Panc1 (cell line): ENCODE results near the gene CEP41. TPM values are rescaled to one million over a fixed set of nuclear protein-coding genes. Genes with fewer than 3 reads are reported as not detected.
"Not testable (repeated sequence)": the region's sequence is repeated elsewhere in the genome, so short reads cannot be mapped to it uniquely, and the experiment has no call there.

ENCODE experiments used
- ATAC-seq: fragments of 200-7000 bp; cut with Tn5 transposase; 2 replicates; pipeline ENCODE4 v1.9.1; 2020; ENCODE audit warnings: mild to moderate bottlenecking, moderate library complexity
- BruUV-seq: library from RNA; stranded (reverse); fragments of 400-500 nt; replicated peaks from 2 replicates; lab custom pipeline; 2021; lab: Mats Ljungman, UMichigan
- CTCF ChIA-PET: fragments of 300-600 bp; sonication (Branson Sonifier 250); formaldehyde crosslinking; loops from one replicate; lab custom pipeline; 2022; ENCODE audit warnings: antibody characterized with exemption; lab: Charles Lee
- POLR2A ChIA-PET: fragments of 300-600 bp; sonication (Branson Sonifier 250); formaldehyde crosslinking; loops from one replicate; lab custom pipeline; 2022; ENCODE audit warnings: antibody characterized with exemption; lab: Charles Lee
- DNase-seq: peaks from one replicate; pipeline ENCODE4 v3.0.0-alpha.2; 2010; ENCODE audit warnings: low read depth, low spot score
- H3K27ac ChIP-seq: 2 replicates; pipeline ENCODE4 v1.5.1; 2011; ENCODE audit warnings: mild to moderate bottlenecking, low read length, inconsistent platforms
- H3K27me3 ChIP-seq: fragments of 200-500 bp; sonication (Bioruptor generic); 2 replicates; pipeline ENCODE4 v1.6.0; 2014; ENCODE audit warnings: low read length, inconsistent platforms; ENCODE audit not compliant: control insufficient read depth, insufficient read depth
- H3K36me3 ChIP-seq: fragments of 200-500 bp; sonication (Bioruptor generic); 2 replicates; pipeline ENCODE4 v1.5.1; 2014; ENCODE audit warnings: inconsistent platforms, mild to moderate bottlenecking, low read length, moderate library complexity; ENCODE audit not compliant: control insufficient read depth, insufficient read depth
- H3K4me1 ChIP-seq: 2 replicates; pipeline ENCODE4 v1.5.1; 2011; ENCODE audit warnings: inconsistent platforms, mild to moderate bottlenecking, low read length, moderate library complexity; ENCODE audit not compliant: control insufficient read depth, insufficient read depth
- H3K4me3 ChIP-seq, 2 experiments: 2 replicates each; pipeline ENCODE4 v1.5.1; 2011 to 2012; ENCODE audit warnings: low read depth in 2 of 2, low read length in 2 of 2, mild to moderate bottlenecking in 2 of 2, inconsistent platforms in 1 of 2, moderate library complexity in 1 of 2
- H3K9me3 ChIP-seq: fragments of 200-500 bp; sonication (Bioruptor generic); 2 replicates; pipeline ENCODE4 v1.5.1; 2014; ENCODE audit warnings: low read depth, mild to moderate bottlenecking, inconsistent platforms, low read length, moderate library complexity; ENCODE audit not compliant: control insufficient read depth, insufficient read depth
- POLR2AphosphoS5 ChIP-seq: IDR thresholded peaks from 2 replicates; pipeline ENCODE4 v1.6.1; 2012; ENCODE audit warnings: mild to moderate bottlenecking, low read depth, low read length, moderate library complexity
- SIN3A ChIP-seq: IDR thresholded peaks from 2 replicates; pipeline ENCODE4 v1.6.1; 2012; ENCODE audit warnings: low read depth, mild to moderate bottlenecking, low read length, moderate library complexity, borderline replicate concordance; ENCODE audit not compliant: insufficient read depth
- TCF7L2 ChIP-seq: IDR thresholded peaks from 2 replicates; pipeline ENCODE4 v1.6.1; 2011; ENCODE audit warnings: mild to moderate bottlenecking, low read depth, low read length, inconsistent platforms
- in situ Hi-C: cut with HindIII; loops from 2 replicates; pipeline ENCODE4 v1.10.0; 2016; ENCODE audit warnings: low sequenced_read_pairs, low pct_unique_long_range_greater_than_20kb
- intact Hi-C: fragments of 100-400 bp; cut with micrococcal nuclease; formaldehyde crosslinking; loops from one replicate; pipeline ENCODE4 v1.10.0; 2022; ENCODE audit not compliant: unreplicated experiment
- total RNA-seq: library from RNA; stranded (reverse); gene quantifications from one replicate; pipeline ENCODE4 v1.2.1, GENCODE V29; 2021; ENCODE audit not compliant: unreplicated experiment
- TF ChIP-seq, protein P1 (sequence below), 2 experiments: IDR thresholded peaks; 2 replicates each; pipeline ENCODE4 v1.6.1; 2011 to 2012; ENCODE audit warnings: low read depth in 2 of 2, control low read depth in 1 of 2, low read length in 1 of 2, mild to moderate bottlenecking in 1 of 2, moderate library complexity in 1 of 2; ENCODE audit not compliant: insufficient read depth in 1 of 2
- TF ChIP-seq, protein P2 (sequence below): fragments of 450-650 bp; IDR thresholded peaks from 2 replicates; pipeline ENCODE4 v1.5.1; 2017; ENCODE audit warnings: mild to moderate bottlenecking

CEP41 gene
- total RNA-seq, 1 experiment from 2014 or later = 13.2 TPM

- no peak for DNase-seq
Observed at GRCh38 chr7:130379019-130379418, 61.8 kb downstream of the CEP41 start.

DNA sequence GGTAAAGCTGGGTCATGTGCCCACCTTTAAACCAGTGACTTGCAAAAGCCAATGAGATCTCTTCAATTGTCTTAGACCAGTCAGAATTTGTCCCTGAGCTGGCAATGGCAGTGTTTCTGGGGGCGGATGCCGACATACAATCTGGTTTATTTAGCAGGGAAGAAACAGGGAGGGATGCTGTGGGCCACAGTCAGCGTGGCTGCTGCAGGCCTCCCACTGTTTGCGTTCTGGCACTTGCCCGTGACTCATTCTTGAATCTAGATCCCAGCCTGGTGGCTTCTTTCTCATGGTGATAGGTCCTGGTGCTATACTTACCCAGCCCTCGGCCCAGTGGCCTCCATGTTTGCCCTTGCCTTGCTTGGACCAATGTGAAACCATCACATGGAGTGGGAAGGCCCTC, 63.6 kb downstream of the CEP41 start:
- in situ Hi-C loops (no loop called here), intact Hi-C loops (no loop called here)
- ATAC-seq = no peak
- BruUV-seq = no TSS peak
- Histone ChIP-seq H3K27ac (no peak overlapping the region), H3K36me3 (no peaks in the 10 kb centered on the region), H3K4me3 (no peak overlapping the region), H3K27me3 (no peaks in the 10 kb centered on the region), H3K4me1 (peaks cover 10% of the 10 kb centered on the region; the same call in 1 of the 2 replicates), H3K9me3 (no peaks in the 10 kb centered on the region)
- ChIA-PET CTCF (no interaction called here), POLR2A (no interaction called here)
- TF ChIP-seq POLR2AphosphoS5 = no peak
- TF ChIP-seq, protein P1, sequence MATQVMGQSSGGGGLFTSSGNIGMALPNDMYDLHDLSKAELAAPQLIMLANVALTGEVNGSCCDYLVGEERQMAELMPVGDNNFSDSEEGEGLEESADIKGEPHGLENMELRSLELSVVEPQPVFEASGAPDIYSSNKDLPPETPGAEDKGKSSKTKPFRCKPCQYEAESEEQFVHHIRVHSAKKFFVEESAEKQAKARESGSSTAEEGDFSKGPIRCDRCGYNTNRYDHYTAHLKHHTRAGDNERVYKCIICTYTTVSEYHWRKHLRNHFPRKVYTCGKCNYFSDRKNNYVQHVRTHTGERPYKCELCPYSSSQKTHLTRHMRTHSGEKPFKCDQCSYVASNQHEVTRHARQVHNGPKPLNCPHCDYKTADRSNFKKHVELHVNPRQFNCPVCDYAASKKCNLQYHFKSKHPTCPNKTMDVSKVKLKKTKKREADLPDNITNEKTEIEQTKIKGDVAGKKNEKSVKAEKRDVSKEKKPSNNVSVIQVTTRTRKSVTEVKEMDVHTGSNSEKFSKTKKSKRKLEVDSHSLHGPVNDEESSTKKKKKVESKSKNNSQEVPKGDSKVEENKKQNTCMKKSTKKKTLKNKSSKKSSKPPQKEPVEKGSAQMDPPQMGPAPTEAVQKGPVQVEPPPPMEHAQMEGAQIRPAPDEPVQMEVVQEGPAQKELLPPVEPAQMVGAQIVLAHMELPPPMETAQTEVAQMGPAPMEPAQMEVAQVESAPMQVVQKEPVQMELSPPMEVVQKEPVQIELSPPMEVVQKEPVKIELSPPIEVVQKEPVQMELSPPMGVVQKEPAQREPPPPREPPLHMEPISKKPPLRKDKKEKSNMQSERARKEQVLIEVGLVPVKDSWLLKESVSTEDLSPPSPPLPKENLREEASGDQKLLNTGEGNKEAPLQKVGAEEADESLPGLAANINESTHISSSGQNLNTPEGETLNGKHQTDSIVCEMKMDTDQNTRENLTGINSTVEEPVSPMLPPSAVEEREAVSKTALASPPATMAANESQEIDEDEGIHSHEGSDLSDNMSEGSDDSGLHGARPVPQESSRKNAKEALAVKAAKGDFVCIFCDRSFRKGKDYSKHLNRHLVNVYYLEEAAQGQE (IDR thresholded peaks at IDR 0.05; ENCODE audit: insufficient read depth in 1 of 2, low read depth in 2 of 2, low read length in 1 of 2) = no peak
- no peak for TF ChIP-seq TCF7L2
- no peak for DNase-seq

More at GRCh38 chr7:130379019-130379418, 61.8 kb downstream of the CEP41 start:
- intact Hi-C loops (no loop called here), in situ Hi-C loops (no loop called here)
- H3K4me3 ChIP-seq = no peak overlapping the region
- no peak for TF ChIP-seq SIN3A
- TF ChIP-seq TCF7L2 = no peak
- TF ChIP-seq, protein P1 (IDR thresholded peaks at IDR 0.05; ENCODE audit: insufficient read depth in 1 of 2, low read depth in 2 of 2, low read length in 1 of 2) = no peak
- TF ChIP-seq, protein P2, sequence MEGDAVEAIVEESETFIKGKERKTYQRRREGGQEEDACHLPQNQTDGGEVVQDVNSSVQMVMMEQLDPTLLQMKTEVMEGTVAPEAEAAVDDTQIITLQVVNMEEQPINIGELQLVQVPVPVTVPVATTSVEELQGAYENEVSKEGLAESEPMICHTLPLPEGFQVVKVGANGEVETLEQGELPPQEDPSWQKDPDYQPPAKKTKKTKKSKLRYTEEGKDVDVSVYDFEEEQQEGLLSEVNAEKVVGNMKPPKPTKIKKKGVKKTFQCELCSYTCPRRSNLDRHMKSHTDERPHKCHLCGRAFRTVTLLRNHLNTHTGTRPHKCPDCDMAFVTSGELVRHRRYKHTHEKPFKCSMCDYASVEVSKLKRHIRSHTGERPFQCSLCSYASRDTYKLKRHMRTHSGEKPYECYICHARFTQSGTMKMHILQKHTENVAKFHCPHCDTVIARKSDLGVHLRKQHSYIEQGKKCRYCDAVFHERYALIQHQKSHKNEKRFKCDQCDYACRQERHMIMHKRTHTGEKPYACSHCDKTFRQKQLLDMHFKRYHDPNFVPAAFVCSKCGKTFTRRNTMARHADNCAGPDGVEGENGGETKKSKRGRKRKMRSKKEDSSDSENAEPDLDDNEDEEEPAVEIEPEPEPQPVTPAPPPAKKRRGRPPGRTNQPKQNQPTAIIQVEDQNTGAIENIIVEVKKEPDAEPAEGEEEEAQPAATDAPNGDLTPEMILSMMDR = no peak
- TF ChIP-seq POLR2AphosphoS5 = no peak
- no peaks in the 10 kb centered on the region for H3K36me3 ChIP-seq
- no peak overlapping the region for H3K27ac ChIP-seq
- ATAC-seq = no peak
- H3K4me1 ChIP-seq = no peaks in the 10 kb centered on the region
- ChIA-PET POLR2A (no interaction called here), CTCF (no interaction called here)
- no TSS peak for BruUV-seq
- H3K27me3 ChIP-seq = no peaks in the 10 kb centered on the region
- H3K9me3 ChIP-seq = no peaks in the 10 kb centered on the region

GRCh38 chr7:130376461-130376860, 64.4 kb downstream of the CEP41 start:
- H3K27ac ChIP-seq, BruUV-seq, H3K4me3 ChIP-seq, DNase-seq, H3K4me1 ChIP-seq, ATAC-seq, H3K9me3 ChIP-seq, CTCF ChIA-PET, H3K27me3 ChIP-seq, intact Hi-C loops, in situ Hi-C loops, POLR2A ChIA-PET, H3K36me3 ChIP-seq: not testable (repeated sequence)
